H1 (cell line): ENCODE data around the gene OLA1. TPM values are rescaled to one million over a fixed set of nuclear protein-coding genes. Genes with fewer than 3 reads are reported as not detected.

Source experiments
- CTCF ChIA-PET: fragments of 300-600 bp; sonication (Branson Sonifier 250); formaldehyde crosslinking; loops from one replicate; lab custom pipeline; 2021; ENCODE audit not compliant: partially characterized antibody; lab: Charles Lee
- POLR2A ChIA-PET: fragments of 300-600 bp; sonication (Branson Sonifier 250); formaldehyde crosslinking; loops from one replicate; lab custom pipeline; 2021; ENCODE audit warnings: inconsistent platforms; ENCODE audit not compliant: partially characterized antibody; lab: Charles Lee
- DNase-seq, 2 experiments: peaks; one replicate each; pipeline versions ENCODE4 v3.0.0 to v3.0.0-alpha.2; 2010 to 2022; ENCODE audit warnings: low spot score in 2 of 2, low read depth in 1 of 2, mixed read lengths in 1 of 2
- FAIRE-seq: peaks from 2 replicates; lab custom pipeline; 2011; peaks lifted over from hg19 to GRCh38; lab: Jason Lieb, UNC
- H2AFZ ChIP-seq: 2 replicates; pipeline ENCODE4 v1.8.1; 2012; ENCODE audit warnings: low read length, inconsistent platforms
- H2AK5ac ChIP-seq: 2 replicates; pipeline ENCODE4 v1.6.1; 2013; ENCODE audit warnings: low read depth, low read length
- H2BK120ac ChIP-seq: replicated peaks from 2 replicates; pipeline ENCODE3; 2013; ENCODE audit warnings: low read depth, low read length, inconsistent platforms
- H2BK12ac ChIP-seq: 2 replicates; pipeline ENCODE4 v1.6.1; 2013; ENCODE audit warnings: low read depth, low read length
- H2BK15ac ChIP-seq: 2 replicates; pipeline ENCODE4 v1.6.1; 2013; ENCODE audit warnings: low read length
- H2BK20ac ChIP-seq: 2 replicates; pipeline ENCODE4 v1.6.1; 2013; ENCODE audit warnings: low read length
- H2BK5ac ChIP-seq: 2 replicates; pipeline ENCODE4 v1.6.1; 2013; ENCODE audit warnings: low read depth, low read length
- H3K14ac ChIP-seq: 2 replicates; pipeline ENCODE4 v1.6.1; 2013; ENCODE audit warnings: inconsistent platforms; ENCODE audit not compliant: insufficient read length
- H3K18ac ChIP-seq: 2 replicates; pipeline ENCODE4 v1.6.1; 2013; ENCODE audit warnings: low read length; ENCODE audit errors: extremely low read depth
- H3K23ac ChIP-seq: 2 replicates; pipeline ENCODE4 v1.6.1; 2013; ENCODE audit warnings: inconsistent platforms; ENCODE audit not compliant: insufficient read length
- H3K23me2 ChIP-seq: 2 replicates; pipeline ENCODE4 v1.6.1; 2013; ENCODE audit warnings: low read depth, low read length
- H3K27ac ChIP-seq: 2 replicates; pipeline ENCODE4 v1.6.1; 2011; ENCODE audit warnings: low read depth, low read length, inconsistent platforms
- H3K27me3 ChIP-seq, 4 experiments: replicated peaks in 1 of 4; 1 replicate in 1 of 4; 2 replicates in 3 of 4; pipeline versions ENCODE4 v1.6.1 to v1.8.1; 2011 to 2013; ENCODE audit warnings: low read length in 3 of 4, mild to moderate bottlenecking in 3 of 4, inconsistent platforms in 2 of 4, mixed read lengths in 2 of 4, moderate library complexity in 1 of 4; ENCODE audit not compliant: control insufficient read depth in 3 of 4, insufficient read depth in 3 of 4; ENCODE audit errors: extremely low read depth in 1 of 4
- H3K36me3 ChIP-seq, 4 experiments: 2 replicates each; pipeline versions ENCODE4 v1.6.1 to v1.8.1; 2011 to 2013; ENCODE audit warnings: mild to moderate bottlenecking in 4 of 4, low read length in 3 of 4, moderate library complexity in 2 of 4, control low read depth in 1 of 4, inconsistent platforms in 1 of 4; ENCODE audit not compliant: insufficient read depth in 4 of 4, control insufficient read depth in 2 of 4
- H3K4ac ChIP-seq: replicated peaks from 2 replicates; pipeline ENCODE3; 2013; ENCODE audit warnings: low read length, low read depth, mixed read lengths, inconsistent platforms; ENCODE audit not compliant: insufficient read length
- H3K4me1 ChIP-seq, 4 experiments: replicated peaks in 1 of 4; 1 replicate in 1 of 4; 2 replicates in 3 of 4; pipeline versions ENCODE4 v1.6.1 to v1.8.1; 2011 to 2013; ENCODE audit warnings: low read length in 3 of 4, inconsistent platforms in 2 of 4, mixed read lengths in 1 of 4; ENCODE audit not compliant: insufficient read depth in 4 of 4, control insufficient read depth in 3 of 4
- H3K4me2 ChIP-seq, 2 experiments: 2 replicates each; pipeline versions ENCODE4 v1.6.1 to v1.8.1; 2011 to 2013; ENCODE audit warnings: low read depth in 2 of 2, low read length in 2 of 2, control low read depth in 1 of 2, inconsistent platforms in 1 of 2, mild to moderate bottlenecking in 1 of 2; ENCODE audit not compliant: insufficient read depth in 1 of 2
- H3K4me3 ChIP-seq, 4 experiments: fragments of 200-600, 300-600 bp in 1 of 4; sonication (generic), shearing (Covaris generic), sonication (Bioruptor Twin) in 1 of 4; 2 replicates each; pipeline versions ENCODE4 v1.5.1 to v1.8.1; 2011 to 2016; ENCODE audit warnings: low read length in 4 of 4, low read depth in 3 of 4, control low read depth in 2 of 4, inconsistent platforms in 2 of 4, mild to moderate bottlenecking in 2 of 4, mixed read lengths in 1 of 4, moderate library complexity in 1 of 4; ENCODE audit not compliant: insufficient read depth in 2 of 4; ENCODE audit errors: extremely low read depth in 1 of 4
- H3K56ac ChIP-seq: replicated peaks from 2 replicates; pipeline ENCODE3; 2013; ENCODE audit warnings: low read depth, mild to moderate bottlenecking, mixed read lengths, low read length, inconsistent platforms; ENCODE audit not compliant: insufficient read length
- H3K79me1 ChIP-seq: 2 replicates; pipeline ENCODE4 v1.6.1; 2013; ENCODE audit warnings: low read depth, low read length, control low read depth
- H3K79me2 ChIP-seq, 2 experiments: 2 replicates each; pipeline versions ENCODE4 v1.6.1 to v1.8.1; 2012 to 2013; ENCODE audit warnings: low read length in 2 of 2, mild to moderate bottlenecking in 2 of 2, inconsistent platforms in 1 of 2; ENCODE audit not compliant: insufficient read depth in 2 of 2, control insufficient read depth in 1 of 2
- H3K9ac ChIP-seq, 4 experiments: replicated peaks in 1 of 4; 1 replicate in 1 of 4; 2 replicates in 3 of 4; pipeline versions ENCODE4 v1.6.1 to v1.8.1; 2011 to 2013; ENCODE audit warnings: low read depth in 3 of 4, low read length in 3 of 4, control low read depth in 2 of 4, mild to moderate bottlenecking in 2 of 4, moderate library complexity in 2 of 4, inconsistent platforms in 1 of 4; ENCODE audit errors: extremely low read depth in 1 of 4
- H3K9me3 ChIP-seq, 2 experiments: 2 replicates each; pipeline versions ENCODE4 v1.6.1 to v1.8.1; 2012 to 2013; ENCODE audit warnings: mild to moderate bottlenecking in 2 of 2, moderate library complexity in 2 of 2, control low read depth in 1 of 2, inconsistent platforms in 1 of 2, low read depth in 1 of 2, low read length in 1 of 2, mixed read lengths in 1 of 2; ENCODE audit not compliant: insufficient read depth in 2 of 2
- H4K20me1 ChIP-seq, 2 experiments: replicated peaks in 1 of 2; 2 replicates each; pipeline versions ENCODE3 to v1.8.1; 2011 to 2013; ENCODE audit warnings: inconsistent platforms in 2 of 2, low read length in 2 of 2, mild to moderate bottlenecking in 1 of 2; ENCODE audit not compliant: insufficient read depth in 2 of 2, control insufficient read depth in 1 of 2
- H4K5ac ChIP-seq: 2 replicates; pipeline ENCODE4 v1.6.1; 2013; ENCODE audit warnings: low read length, low read depth, mixed read lengths, inconsistent platforms; ENCODE audit not compliant: insufficient read length
- H4K8ac ChIP-seq: 2 replicates; pipeline ENCODE4 v1.8.0; 2013; ENCODE audit warnings: mild to moderate bottlenecking, moderate library complexity, low read length, inconsistent platforms; ENCODE audit not compliant: insufficient read depth; ENCODE audit errors: extremely low read depth
- H4K91ac ChIP-seq: replicated peaks from 2 replicates; pipeline ENCODE3; 2013; ENCODE audit warnings: low read length, mixed read lengths, inconsistent platforms; ENCODE audit not compliant: insufficient read length
- BACH1 ChIP-seq: IDR thresholded peaks from 2 replicates; pipeline ENCODE4 v1.6.1; 2012; ENCODE audit warnings: low read length, improper control_type of control experiment
- BRCA1 ChIP-seq: IDR thresholded peaks from 2 replicates; pipeline ENCODE4 v1.6.1; 2012; ENCODE audit warnings: low read depth, low read length, improper control_type of control experiment
- CTBP2 ChIP-seq: IDR thresholded peaks from 2 replicates; pipeline ENCODE4 v1.7.0; 2011; ENCODE audit warnings: borderline replicate concordance, mild to moderate bottlenecking, moderate library complexity, mixed read lengths, low read length; ENCODE audit not compliant: insufficient read depth, insufficient read length
- KDM4A ChIP-seq: IDR thresholded peaks from one replicate; pipeline ENCODE4 v1.7.1; 2012; ENCODE audit warnings: low read depth, mild to moderate bottlenecking, moderate library complexity, low read length, inconsistent platforms; ENCODE audit not compliant: severe bottlenecking
- KDM5A ChIP-seq: fragments of 200-600 bp; IDR thresholded peaks from 2 replicates; pipeline ENCODE4 v1.7.1; 2012; ENCODE audit warnings: mild to moderate bottlenecking, low read length, inconsistent platforms, mixed read lengths
- NRF1 ChIP-seq: IDR thresholded peaks from 2 replicates; pipeline ENCODE4 v1.6.1; 2011; ENCODE audit warnings: mild to moderate bottlenecking, low read depth, low read length, improper control_type of control experiment
- POU5F1 ChIP-seq: IDR thresholded peaks from 2 replicates; pipeline ENCODE4 v1.6.1; 2011; ENCODE audit warnings: low read depth, mild to moderate bottlenecking, low read length, moderate library complexity
- SIX5 ChIP-seq: IDR thresholded peaks from 2 replicates; pipeline ENCODE4 v1.6.1; 2011; ENCODE audit warnings: mild to moderate bottlenecking, low read depth, low read length
- TAF1 ChIP-seq: IDR thresholded peaks from 2 replicates; pipeline ENCODE4 v1.6.1; 2011; ENCODE audit warnings: mild to moderate bottlenecking, low read depth, low read length
- TAF7 ChIP-seq: optimal IDR thresholded peaks from 2 replicates; pipeline ENCODE3; 2011; ENCODE audit warnings: low read depth, mild to moderate bottlenecking, inconsistent platforms, low read length, moderate library complexity, borderline replicate concordance
- TBP ChIP-seq: IDR thresholded peaks from 2 replicates; pipeline ENCODE4 v1.6.1; 2011; ENCODE audit warnings: low read depth, low read length, improper control_type of control experiment
- TCF12 ChIP-seq: IDR thresholded peaks from 2 replicates; pipeline ENCODE4 v1.6.1; 2011; ENCODE audit warnings: low read depth, mild to moderate bottlenecking, low read length
- polyA plus RNA-seq, 7 experiments: library from polyadenylated mRNA; depleted of rRNA in 3 of 7; stranded (reverse) in 5 of 7; unstranded in 2 of 7; fragments of >200 nt in 5 of 7; fragments of 200-250 nt in 2 of 7; gene quantifications; 1 replicate in 5 of 7; 2 replicates in 1 of 7; 4 replicates in 1 of 7; pipeline versions ENCODE4 v1.2.1 to v1.2.3, GENCODE V29; 2011 to 2013; ENCODE audit warnings: missing spikeins in 2 of 7, mixed read lengths in 2 of 7
- total RNA-seq: library from RNA; stranded (reverse); fragmentation: NEBNext Ultra II Directional; extraction: Animal tissue kit (Norgen Biotek cat#: 25700); gene quantifications from 2 replicates; pipeline ENCODE4 v1.2.1, GENCODE V29; 2021
- TF ChIP-seq, protein P1 (sequence below): IDR thresholded peaks from 2 replicates; pipeline ENCODE4 v1.6.1; 2012; ENCODE audit warnings: low read length, inconsistent platforms

The OLA1 gene
- total and polyA plus RNA-seq, 2 of the 8 experiments (the other 6 are each of a cell fraction or from before 2014, with no cell fraction given): 39.3 to 158 TPM

DNA sequence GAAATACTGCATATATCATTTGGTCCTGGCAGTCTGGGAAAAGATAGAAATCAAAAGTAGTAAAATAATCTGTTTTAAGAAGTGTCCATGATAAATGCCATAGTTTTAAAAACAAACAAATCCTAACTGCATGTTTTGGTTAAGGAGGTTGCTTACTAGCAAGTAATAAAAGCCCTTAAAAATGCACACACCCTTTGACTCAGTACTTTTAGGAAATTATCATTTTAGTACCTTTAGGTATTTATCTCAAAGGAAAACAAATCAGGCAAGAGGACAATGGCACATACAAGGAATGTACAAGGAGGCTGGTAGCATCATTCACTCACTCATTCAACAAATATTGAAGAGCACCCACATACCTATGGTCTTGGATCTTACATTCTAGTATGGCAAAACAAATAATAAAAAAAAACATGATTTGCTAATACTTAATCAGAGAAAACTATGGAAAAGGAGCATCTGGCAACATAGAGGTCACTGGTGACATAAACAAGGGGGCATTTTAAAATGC is 67.6 kb downstream of the OLA1 start:
- Histone ChIP-seq H3K4me1 (peaks cover 0 to 3% (median 3%) of the 10 kb centered on the region in 4 experiments; a peak in 4 of 7 replicates), H2BK5ac (no peak overlapping the region), H3K23ac (no peak overlapping the region), H4K20me1 (peaks cover 0 to 2% of the 10 kb centered on the region in 2 experiments), H3K9ac (no peak overlapping the region), H3K14ac (no peak overlapping the region), H3K4ac (no peak overlapping the region), H3K23me2 (no peaks in the 10 kb centered on the region), H3K4me2 (no peak overlapping the region), H2BK15ac (no peak overlapping the region), H3K27me3 (no peaks in the 10 kb centered on the region), H3K36me3 (peaks cover 0 to 1% (median 0%) of the 10 kb centered on the region in 4 experiments; a peak in 1 of 8 replicates), H2BK120ac (no peak overlapping the region), H4K91ac (no peak overlapping the region), H3K27ac (no peak overlapping the region), H4K8ac (no peak overlapping the region), H2BK20ac (no peak overlapping the region), H3K9me3 (peaks cover 0 to 3% of the 10 kb centered on the region in 2 experiments; a peak in 1 of 4 replicates), H3K56ac (no peak overlapping the region), H3K79me2 (peaks cover 0 to 33% of the 10 kb centered on the region in 2 experiments; a peak in 2 of 4 replicates), H3K18ac (no peak overlapping the region), H2AFZ (no peak overlapping the region), H3K4me3 (no peak overlapping the region), H2AK5ac (no peak overlapping the region), H2BK12ac (no peak overlapping the region), H4K5ac (no peak overlapping the region), H3K79me1 (no peaks in the 10 kb centered on the region)
- POLR2A ChIA-PET: interaction anchor here (1.4 kb wide), 1 partner anchor 68 kb away, joined by 4 read pairs; the partner anchor contains the start of gene OLA1
- DNase-seq (no peak), FAIRE-seq (no peak)
- CTCF ChIA-PET: interaction anchor here (0.7 to 1.1 kb wide), 6 partner anchors 44 to 161 kb away, joined by 3 to 6 read pairs (median 3); no protein-coding TSS in a partner anchor
- TF ChIP-seq, protein P1, sequence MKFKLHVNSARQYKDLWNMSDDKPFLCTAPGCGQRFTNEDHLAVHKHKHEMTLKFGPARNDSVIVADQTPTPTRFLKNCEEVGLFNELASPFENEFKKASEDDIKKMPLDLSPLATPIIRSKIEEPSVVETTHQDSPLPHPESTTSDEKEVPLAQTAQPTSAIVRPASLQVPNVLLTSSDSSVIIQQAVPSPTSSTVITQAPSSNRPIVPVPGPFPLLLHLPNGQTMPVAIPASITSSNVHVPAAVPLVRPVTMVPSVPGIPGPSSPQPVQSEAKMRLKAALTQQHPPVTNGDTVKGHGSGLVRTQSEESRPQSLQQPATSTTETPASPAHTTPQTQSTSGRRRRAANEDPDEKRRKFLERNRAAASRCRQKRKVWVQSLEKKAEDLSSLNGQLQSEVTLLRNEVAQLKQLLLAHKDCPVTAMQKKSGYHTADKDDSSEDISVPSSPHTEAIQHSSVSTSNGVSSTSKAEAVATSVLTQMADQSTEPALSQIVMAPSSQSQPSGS: no peak
- TF ChIP-seq TCF12: no peak
- TF ChIP-seq TAF7: no peak
- no peak for TF ChIP-seq KDM5A
- no peak for TF ChIP-seq SIX5
- TF ChIP-seq TAF1: no peak
- TF ChIP-seq BACH1: no peak
- TF ChIP-seq TBP: no peak
- TF ChIP-seq KDM4A: no peak
- no peak for TF ChIP-seq NRF1
- no peak for TF ChIP-seq CTBP2
- no peak for TF ChIP-seq BRCA1
- no peak for TF ChIP-seq POU5F1
